ENCODE measurements around the gene CDH13.

- TF ChIP-seq SMC3 (conservative IDR thresholded peaks at IDR 0.05; ENCODE audit: poor library complexity) (no peak), CTCF (IDR thresholded peaks at IDR 0.05; ENCODE audit: poor library complexity, severe bottlenecking) (no peak), POLR2AphosphoS5 (IDR thresholded peaks at IDR 0.05) (peak; percentile 79), EZH2 (IDR thresholded peaks at IDR 0.05; ENCODE audit: borderline replicate concordance, insufficient read depth, low read length, poor library complexity, severe bottlenecking) (no peak), MXI1 (conservative IDR thresholded peaks at IDR 0.05; ENCODE audit: poor library complexity, severe bottlenecking) (no peak)
These were observed 1073.0 kb downstream of the CDH13 start for GRCh38 chr16:83699817-83700216.

Measured in neural cell (in vitro differentiated cells).